GM15510 (cell line): Measurements from ENCODE around the gene SEC61G.

ENCODE experiments used
- POLR2A ChIP-seq: IDR thresholded peaks from 3 replicates; pipeline ENCODE4 v1.6.1; 2011; ENCODE audit warnings: borderline replicate concordance; ENCODE audit not compliant: insufficient read length; ENCODE audit errors: extremely low read depth

The SEC61G gene

GRCh38 chr7:54778696-54779540 lies 19.9 kb upstream of the SEC61G start:
- no peak for TF ChIP-seq POLR2A

GRCh38 chr7:54778166-54778565 lies 19.2 kb upstream of the SEC61G start:
- no peak for TF ChIP-seq POLR2A

- no peak for TF ChIP-seq POLR2A
Measured at GRCh38 chr7:54774785-54775740, 16.1 kb upstream of the SEC61G start.

GRCh38 chr7:54773472-54774399 lies 14.7 kb upstream of the SEC61G start:
- TF ChIP-seq POLR2A: no peak

GRCh38 chr7:54769203-54769602 lies 10.2 kb upstream of the SEC61G start:
- no peak for TF ChIP-seq POLR2A

GRCh38 chr7:54764861-54765260 lies 5.8 kb upstream of the SEC61G start:
- no peak for TF ChIP-seq POLR2A

GRCh38 chr7:54757711-54758110 lies 1.3 kb downstream of the SEC61G start:
- TF ChIP-seq POLR2A: no peak

GRCh38 chr7:54749200-54749599 lies 9.8 kb downstream of the SEC61G start:
- TF ChIP-seq POLR2A: no peak

- TF ChIP-seq POLR2A: no peak
Measured at GRCh38 chr7:54747234-54747633, 11.8 kb downstream of the SEC61G start.

GRCh38 chr7:54743580-54743979 lies 15.4 kb downstream of the SEC61G start:
- TF ChIP-seq POLR2A: no peak

- TF ChIP-seq POLR2A: no peak
Measured at GRCh38 chr7:54738737-54739136, 20.3 kb downstream of the SEC61G start.

GRCh38 chr7:54729107-54729506 lies 29.9 kb downstream of the SEC61G start:
- no peak for TF ChIP-seq POLR2A

GRCh38 chr7:54728411-54728810 lies 30.6 kb downstream of the SEC61G start:
- TF ChIP-seq POLR2A: no peak

GRCh38 chr7:54725255-54725654 lies 33.8 kb downstream of the SEC61G start:
- TF ChIP-seq POLR2A: no peak
